Fibroblast of gingiva (primary cell): Measurements from ENCODE around the gene PRR29.
A peak's percentile ranks its signal among the peaks of the same experiment; 100 is the strongest.
"Not testable (repeated sequence)": the region's sequence is repeated elsewhere in the genome, so short reads cannot be mapped to it uniquely, and the experiment has no call there.

ENCODE experiments used
- DNase-seq: peaks from one replicate; pipeline ENCODE4 v3.0.0-alpha.2; 2011; ENCODE audit warnings: low read depth

The PRR29 gene

DNA sequence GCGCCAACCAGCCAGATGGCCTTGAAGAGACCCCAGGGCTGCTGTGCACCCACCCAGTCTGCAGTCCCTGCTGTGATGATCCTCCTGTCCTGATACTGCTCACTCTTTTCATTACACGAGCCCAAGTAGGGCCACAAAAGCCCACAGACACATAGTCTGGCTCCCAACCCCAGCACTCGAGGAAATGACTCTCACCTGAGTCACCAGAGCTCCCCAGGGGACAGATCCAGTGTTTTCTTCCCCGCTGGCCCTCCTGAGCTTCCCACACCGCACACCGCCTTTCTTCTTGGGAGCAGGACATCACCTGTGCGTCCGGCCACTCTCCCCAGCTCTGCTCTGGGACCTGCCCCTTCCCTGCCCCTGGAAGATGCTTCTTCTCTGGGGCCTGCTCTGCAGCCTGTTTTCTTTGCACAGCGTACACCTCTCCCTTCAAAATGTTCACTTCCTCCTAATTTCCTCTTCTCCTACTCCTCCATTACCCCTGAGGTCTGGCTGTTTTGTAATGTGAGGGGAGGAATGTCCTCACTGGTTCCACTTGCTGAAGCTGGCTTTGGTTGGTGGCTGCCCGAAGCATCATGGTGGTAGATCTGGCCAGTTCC lies 23.5 kb upstream of the PRR29 start:
- DNase-seq: no peak

- DNase-seq: no peak
These were observed 22.5 kb upstream of the PRR29 start for GRCh38 chr17:63975541-63976092.

GRCh38 chr17:63976702-63977101 lies 21.4 kb upstream of the PRR29 start:
- DNase-seq: no peak

DNA sequence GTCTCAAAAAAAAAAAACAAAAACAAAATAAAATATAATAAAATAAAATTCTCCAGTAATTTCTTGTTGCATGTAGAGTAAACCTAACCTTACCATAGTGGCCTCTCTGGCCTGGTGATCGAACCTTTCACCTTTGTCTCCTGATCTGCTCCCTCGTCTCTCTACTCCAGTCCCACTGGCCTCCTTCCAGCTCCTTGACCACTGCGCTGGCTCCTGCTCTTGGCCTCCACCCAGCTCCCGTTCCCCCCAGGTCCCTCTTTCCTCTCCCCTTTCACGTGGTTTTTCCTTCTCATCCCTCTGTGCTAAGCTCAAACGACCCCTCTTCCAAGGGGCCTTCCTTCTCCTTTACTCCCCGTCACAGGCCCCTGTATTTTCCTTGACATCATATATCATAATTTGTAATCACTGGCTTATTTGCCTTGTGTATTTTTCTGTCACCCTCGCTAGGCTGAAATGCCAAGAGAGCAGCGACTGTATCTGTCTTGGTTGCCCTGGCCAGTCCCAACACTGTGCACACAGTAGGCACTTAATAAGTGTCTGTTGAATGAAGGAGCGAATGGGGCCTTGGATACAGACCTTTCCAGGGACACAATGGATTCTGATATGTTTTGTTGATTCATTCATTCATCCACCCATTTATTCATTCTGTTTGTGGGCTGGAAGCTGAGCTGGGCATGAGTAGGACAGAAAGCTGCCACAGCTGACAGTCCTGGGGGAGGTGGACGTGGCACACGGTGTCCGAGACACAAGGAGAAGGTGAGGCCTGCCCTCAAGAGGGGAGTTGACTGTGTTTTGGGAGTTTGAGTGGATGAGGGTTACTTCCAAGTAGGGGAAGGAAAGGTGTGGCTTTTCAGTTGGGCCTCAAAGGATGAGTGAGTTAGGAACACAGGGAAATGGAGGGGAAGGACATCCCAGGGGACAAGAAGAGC lies 19.6 kb upstream of the PRR29 start:
- DNase-seq: no peak

- DNase-seq: not testable (repeated sequence)
These were observed 15.5 kb upstream of the PRR29 start for GRCh38 chr17:63982641-63983040.

- DNase-seq: no peak
These were observed 14.8 kb upstream of the PRR29 start for GRCh38 chr17:63983320-63983719.

- DNase-seq: peak; percentile 60
These were observed 13.9 kb upstream of the PRR29 start for GRCh38 chr17:63984236-63984635.

DNA sequence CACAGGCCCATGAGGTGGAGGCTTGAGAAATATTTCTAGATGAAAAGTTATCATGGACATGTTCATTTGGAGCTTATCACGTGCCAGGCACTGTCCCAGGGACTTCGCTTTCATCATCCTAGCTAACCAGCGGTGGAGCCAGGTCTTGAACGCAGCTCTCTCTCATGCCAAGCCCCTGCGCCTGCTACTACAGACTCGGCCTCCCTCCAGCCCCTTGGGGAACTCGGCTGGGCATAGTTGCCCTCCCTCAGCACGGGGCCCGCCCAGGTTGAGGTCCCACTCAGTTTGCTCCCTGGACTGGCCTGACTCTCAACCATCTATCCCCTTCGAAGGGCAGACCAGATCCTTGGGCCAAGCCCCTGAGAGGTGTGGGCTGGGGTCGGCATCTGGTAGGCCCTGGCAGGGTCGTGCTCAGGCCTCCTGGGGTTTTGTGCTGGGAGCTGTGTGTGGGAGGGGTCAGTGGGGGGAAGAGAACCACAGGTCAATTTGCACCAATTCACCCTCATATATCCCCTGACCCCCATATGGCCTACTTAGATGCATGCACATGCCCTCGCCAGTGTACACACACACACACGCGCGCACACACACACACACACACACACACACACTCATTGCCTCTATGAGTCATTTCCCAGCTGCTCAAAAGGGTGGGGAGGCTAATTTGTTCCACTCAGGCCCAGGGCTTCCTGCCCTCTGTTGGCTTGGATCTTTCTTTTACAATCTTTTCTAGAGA lies 13.3 kb upstream of the PRR29 start:
- peak; percentile 95 for DNase-seq

GRCh38 chr17:63985387-63986140 lies 12.6 kb upstream of the PRR29 start:
- no peak for DNase-seq

DNA sequence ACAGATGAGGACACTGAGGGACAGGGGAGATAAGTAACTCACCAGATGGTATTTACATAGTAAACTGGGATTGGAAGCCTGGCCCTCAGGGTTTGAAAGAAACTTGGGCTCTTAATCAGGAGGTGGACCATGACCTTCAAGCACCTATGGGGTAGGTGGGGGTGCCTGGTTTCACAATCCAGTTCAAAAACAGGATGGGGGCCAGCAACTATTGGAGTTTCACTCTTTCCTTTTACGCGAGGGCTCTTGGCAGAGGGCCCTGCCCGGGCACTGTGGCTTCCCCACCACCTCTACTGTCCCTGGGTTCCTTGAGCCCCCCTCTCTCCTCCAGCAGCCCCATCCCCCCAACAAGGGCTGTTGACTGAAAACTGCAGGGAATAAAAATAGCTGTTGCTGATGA lies 11.3 kb upstream of the PRR29 start:
- no peak for DNase-seq

- no peak for DNase-seq
These were observed 10.7 kb upstream of the PRR29 start for GRCh38 chr17:63987221-63988126.

GRCh38 chr17:63988127-63988478 lies 10.0 kb upstream of the PRR29 start:
- DNase-seq: no peak

DNA sequence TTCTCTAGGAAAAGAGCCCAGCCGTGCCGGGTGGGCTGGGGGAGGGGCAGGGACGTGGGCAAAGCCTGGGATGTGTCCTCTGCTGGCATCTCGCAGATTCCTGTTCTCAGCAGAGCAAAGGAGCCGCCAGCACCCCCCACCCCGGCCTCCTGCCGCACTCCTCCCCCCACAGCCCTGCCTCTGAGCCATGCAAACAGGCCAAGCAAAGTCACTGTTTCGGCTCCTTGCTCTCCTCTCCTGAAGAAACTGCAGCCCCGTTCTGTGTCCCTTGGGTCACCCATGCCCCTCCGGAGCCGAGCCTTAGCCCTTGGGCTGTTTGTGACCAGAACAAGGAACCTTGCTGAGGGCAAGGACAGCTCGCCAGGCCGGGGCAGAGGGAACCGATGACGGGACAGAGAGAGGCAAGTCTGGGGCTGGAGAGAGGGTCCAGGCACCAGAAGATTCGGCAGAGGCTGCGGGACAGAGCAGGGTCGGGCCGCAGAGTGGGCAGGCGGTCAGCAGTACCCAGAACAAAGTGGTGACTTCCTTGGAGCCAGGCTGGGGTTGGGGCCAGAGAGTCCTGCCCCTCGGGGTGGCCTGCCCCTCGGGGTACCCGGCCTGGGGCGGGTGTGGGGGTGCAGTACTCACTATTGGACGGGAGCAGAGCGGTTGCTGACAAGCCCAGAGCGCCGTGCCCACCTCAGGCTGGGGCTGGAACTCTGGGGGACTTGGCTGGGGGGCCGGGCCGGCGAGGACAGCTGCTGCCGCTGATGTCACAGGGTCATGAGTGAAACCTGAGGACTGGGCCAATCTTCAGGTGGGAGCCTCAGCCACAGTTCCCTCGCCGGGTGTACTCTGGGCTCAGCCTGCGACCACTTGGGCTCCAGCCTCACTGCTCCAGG lies 9.2 kb upstream of the PRR29 start:
- DNase-seq: no peak

GRCh38 chr17:63989622-63990345 lies 8.4 kb upstream of the PRR29 start:
- no peak for DNase-seq

- DNase-seq: no peak
These were observed 6.5 kb upstream of the PRR29 start for GRCh38 chr17:63991611-63992010.

- DNase-seq: no peak
These were observed 4.7 kb upstream of the PRR29 start for GRCh38 chr17:63993368-63993985.

DNA sequence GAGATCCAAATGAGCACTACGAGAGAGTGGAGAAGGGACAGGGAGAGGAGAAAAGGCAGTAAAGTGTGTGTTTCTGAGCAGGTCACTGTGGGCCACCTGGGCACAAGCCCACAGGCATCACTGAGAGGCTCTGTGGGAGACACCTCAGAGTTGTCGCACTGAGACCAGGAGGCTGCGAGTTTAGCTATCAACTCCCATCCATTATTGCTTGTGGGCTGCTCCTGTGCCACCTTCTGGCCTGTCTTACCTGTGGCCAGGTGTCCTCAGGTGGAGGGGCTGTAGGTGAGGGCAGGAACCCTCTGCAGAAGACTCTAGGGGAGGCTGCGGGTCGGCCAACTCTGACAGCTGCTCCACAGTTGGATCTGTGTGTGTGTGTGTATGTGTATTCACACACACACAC lies 2.5 kb upstream of the PRR29 start:
- no peak for DNase-seq

- no peak for DNase-seq
These were observed 1.5 kb upstream of the PRR29 start for GRCh38 chr17:63996430-63997182.
